Measurements from ENCODE around the gene NDUFB8.

NDUFB8 gene

GRCh38 chr10:100506596-100507356 lies 22.9 kb downstream of the NDUFB8 start:
- DNase-seq (ENCODE audit: low read depth), result peak; percentile 77

- no peak for DNase-seq (ENCODE audit: low read depth)
Observed at GRCh38 chr10:100505164-100505563, 24.5 kb downstream of the NDUFB8 start.

DNA sequence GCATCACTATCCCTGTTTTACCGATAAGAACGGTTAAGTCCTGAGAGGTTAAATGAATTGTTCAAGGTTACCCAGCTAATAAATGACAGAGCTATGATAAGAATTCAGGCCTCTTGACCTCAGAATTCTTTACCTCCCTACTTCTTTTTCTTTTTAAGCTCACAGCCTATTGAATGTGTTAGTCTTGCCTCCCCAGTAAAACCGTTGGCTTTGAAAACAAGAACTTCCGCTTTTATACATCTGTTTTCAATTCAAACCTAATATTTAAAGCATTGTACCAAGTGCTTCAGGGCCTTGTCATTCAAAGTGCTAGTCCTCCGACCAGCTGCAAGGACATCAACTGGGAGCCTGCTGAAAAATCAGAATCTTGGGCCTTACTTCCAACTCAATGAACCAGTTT lies 25.6 kb downstream of the NDUFB8 start:
- DNase-seq (ENCODE audit: low read depth), result peak; percentile 79

GRCh38 chr10:100502926-100503494 lies 26.7 kb downstream of the NDUFB8 start:
- peak; percentile 39 for DNase-seq (ENCODE audit: low read depth)

DNA sequence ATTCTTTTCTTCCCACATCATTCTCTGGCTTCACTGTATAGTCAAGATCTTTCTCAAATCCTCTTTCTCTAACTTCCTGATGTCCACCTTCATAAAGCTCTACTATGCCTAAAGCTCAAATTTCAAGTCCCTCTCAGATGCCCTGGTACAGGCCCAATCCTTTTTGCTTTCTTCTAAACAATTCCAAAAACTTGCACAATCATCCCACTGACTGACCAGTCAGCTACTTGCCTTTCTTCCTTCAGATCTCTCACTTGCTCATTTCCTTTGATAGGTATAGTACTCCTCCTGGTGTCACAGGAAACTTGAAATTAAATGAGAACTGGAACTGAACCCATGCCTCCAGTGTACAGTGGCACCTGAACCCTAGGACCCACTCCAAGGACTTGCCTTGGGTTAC lies 28.2 kb downstream of the NDUFB8 start:
- DNase-seq (ENCODE audit: low read depth), result peak; percentile 61

GRCh38 chr10:100498059-100498458 lies 31.6 kb downstream of the NDUFB8 start:
- DNase-seq (ENCODE audit: low read depth), result no peak

DNA sequence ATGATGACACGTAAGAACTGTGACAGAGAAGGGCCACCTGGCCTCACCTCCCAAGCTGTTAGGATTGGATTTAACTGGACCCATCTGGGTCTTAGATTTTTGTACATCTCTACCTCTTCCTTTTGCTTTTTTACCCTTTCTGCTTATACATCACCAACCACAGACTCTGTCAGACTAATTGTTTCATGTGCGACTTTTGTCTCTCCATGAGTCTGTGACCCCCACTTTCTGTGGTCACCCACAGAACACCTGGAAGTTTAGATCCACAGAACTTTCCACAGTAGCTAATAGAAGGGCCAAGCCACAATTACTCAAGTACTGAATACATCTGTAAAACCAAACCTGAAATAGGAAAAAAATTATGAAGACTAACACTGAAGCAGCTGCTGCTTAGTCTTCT lies 33.1 kb downstream of the NDUFB8 start:
- DNase-seq (ENCODE audit: low read depth), result no peak

GRCh38 chr10:100490531-100490930 lies 39.1 kb downstream of the NDUFB8 start:
- no peak for DNase-seq (ENCODE audit: low read depth)

GRCh38 chr10:100489396-100489795 lies 40.3 kb downstream of the NDUFB8 start:
- no peak for DNase-seq (ENCODE audit: low read depth)

GRCh38 chr10:100487529-100487928 lies 42.1 kb downstream of the NDUFB8 start:
- no peak for DNase-seq (ENCODE audit: low read depth)

GRCh38 chr10:100485801-100486495 lies 43.7 kb downstream of the NDUFB8 start:
- DNase-seq (ENCODE audit: low read depth), result no peak

GRCh38 chr10:100485366-100485765 lies 44.3 kb downstream of the NDUFB8 start:
- no peak for DNase-seq (ENCODE audit: low read depth)

DNA sequence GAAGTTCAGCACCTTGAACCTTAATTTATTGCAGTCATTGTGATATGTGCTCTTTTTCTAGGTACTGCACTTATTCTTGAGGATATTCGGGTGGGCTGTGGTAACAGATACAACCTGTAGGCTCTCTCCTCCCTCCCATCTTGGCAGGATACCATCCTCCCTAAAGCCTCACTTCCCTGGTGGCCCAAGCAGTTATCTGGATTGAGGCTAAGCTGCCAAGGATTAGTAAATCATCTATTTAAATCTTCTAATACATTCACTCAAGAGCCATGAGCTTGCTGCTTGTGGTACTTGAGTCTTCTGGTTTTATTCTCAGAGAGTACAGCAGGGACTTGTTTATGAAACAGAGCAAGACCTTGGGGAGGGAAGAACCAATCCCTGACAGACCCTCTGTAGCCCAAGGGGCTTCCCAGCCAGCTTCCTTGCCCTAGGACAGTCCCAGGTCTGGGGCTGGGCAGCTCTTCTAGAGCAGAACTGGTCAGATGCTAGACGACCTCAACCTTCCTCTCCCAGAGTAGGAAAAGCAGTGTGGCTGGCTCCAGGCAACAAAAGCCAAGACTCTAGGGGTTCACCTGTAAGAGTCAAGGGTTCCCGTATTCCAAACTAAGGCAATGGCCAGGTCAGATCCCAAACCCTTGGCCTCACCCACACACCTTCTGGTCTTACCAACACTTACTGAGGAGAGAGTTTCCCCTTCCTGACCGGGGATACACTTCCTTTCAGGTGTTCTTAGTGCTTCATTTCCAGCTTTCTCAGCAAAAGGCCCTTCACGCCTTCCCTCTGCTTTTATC lies 45.6 kb downstream of the NDUFB8 start:
- DNase-seq (ENCODE audit: low read depth), result no peak

DNA sequence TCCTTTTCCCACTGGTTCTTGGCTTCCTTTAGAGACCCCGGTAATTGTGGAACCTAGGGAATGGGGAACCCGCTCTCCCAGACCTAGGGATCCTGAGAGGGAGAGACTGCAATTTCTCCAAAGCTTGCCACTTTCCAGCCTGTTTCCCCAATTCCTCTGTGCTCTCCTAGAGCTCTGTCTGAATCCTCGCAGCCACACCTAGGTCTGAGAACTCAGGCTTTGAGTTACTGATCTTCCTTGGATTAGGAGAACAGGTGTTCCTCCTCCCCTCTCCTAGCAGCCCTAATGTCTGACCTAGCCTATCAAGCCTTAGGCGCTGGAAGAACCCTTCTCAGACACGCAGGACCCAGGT lies 46.9 kb downstream of the NDUFB8 start:
- DNase-seq (ENCODE audit: low read depth), result no peak

- DNase-seq (ENCODE audit: low read depth), result peak; percentile 77
Observed at GRCh38 chr10:100482181-100482833, 47.4 kb downstream of the NDUFB8 start.

DNA sequence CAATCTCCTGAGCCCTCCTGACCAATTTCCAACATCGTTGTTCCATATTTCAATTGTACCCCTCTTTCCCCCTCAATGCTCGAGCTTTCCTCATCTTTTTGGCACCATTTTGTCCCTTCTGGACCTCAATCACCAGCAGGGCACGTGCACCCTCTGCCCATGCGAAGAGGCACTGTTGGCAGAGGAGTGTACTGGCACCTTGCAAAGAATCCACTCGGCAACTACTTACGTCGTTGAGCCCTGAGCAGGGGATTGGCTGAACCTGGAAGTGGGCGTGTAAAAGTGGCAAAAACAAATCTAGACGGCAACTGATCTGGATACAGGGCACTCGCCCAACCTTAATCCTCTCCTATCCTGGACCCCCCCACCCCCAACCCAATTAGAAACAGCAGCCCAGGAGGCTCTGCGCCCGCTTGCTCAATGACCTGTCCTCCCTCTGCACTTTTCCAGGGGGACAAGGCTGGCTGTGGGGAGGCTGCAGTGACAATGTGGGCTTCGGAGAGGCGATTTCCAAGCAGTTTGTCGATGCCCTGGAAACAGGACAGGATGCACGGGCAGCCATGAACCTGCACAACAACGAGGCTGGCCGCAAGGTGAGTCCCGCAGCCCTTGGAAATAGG lies 48.1 kb downstream of the NDUFB8 start:
- peak; percentile 79 for DNase-seq (ENCODE audit: low read depth)

GRCh38 chr10:100480002-100480401 lies 49.7 kb downstream of the NDUFB8 start:
- DNase-seq (ENCODE audit: low read depth), result no peak

- DNase-seq (ENCODE audit: low read depth), result no peak
Observed at GRCh38 chr10:100479037-100479436, 50.6 kb downstream of the NDUFB8 start.

- no peak for DNase-seq (ENCODE audit: low read depth)
Observed at GRCh38 chr10:100477970-100478369, 51.7 kb downstream of the NDUFB8 start.
